LNCaP clone FGC (cell line): Measurements from ENCODE around the gene TAF3.

Source experiments
- DNase-seq: peaks from one replicate; pipeline ENCODE4 v3.0.0-alpha.2; 2011; ENCODE audit warnings: low read depth
- H3K4me3 ChIP-seq: 2 replicates; pipeline ENCODE4 v1.5.1; 2011; ENCODE audit warnings: mild to moderate bottlenecking, low read depth, low read length, control low read depth
- TF ChIP-seq, protein P1 (sequence below): IDR thresholded peaks from 2 replicates; pipeline ENCODE4 v1.5.1; 2012; ENCODE audit warnings: mild to moderate bottlenecking; ENCODE audit not compliant: control insufficient read depth, insufficient read depth; ENCODE audit errors: extremely low read depth

Gene TAF3

DNA sequence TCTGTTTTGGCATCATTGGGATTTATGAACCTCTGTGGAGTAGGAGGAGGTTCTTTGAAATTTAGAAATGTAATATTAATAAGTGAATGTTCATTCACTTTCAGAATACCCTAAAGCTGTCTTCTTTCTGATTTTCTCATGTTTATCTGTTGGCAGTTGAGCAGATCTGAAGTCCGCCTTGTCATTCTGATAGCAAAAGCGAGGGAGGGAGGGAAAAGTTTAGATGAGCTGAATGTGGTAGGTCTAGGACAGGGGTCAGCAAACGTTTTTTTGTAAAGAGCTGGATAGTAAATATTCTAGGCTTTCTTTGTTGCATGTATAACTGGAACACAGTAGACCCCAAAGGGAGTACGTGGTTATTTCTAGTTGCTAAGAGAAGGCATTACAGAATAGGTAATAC lies 141.8 kb downstream of the TAF3 start:
- no peak overlapping the region for H3K4me3 ChIP-seq
- no peak for DNase-seq
- TF ChIP-seq, protein P1, sequence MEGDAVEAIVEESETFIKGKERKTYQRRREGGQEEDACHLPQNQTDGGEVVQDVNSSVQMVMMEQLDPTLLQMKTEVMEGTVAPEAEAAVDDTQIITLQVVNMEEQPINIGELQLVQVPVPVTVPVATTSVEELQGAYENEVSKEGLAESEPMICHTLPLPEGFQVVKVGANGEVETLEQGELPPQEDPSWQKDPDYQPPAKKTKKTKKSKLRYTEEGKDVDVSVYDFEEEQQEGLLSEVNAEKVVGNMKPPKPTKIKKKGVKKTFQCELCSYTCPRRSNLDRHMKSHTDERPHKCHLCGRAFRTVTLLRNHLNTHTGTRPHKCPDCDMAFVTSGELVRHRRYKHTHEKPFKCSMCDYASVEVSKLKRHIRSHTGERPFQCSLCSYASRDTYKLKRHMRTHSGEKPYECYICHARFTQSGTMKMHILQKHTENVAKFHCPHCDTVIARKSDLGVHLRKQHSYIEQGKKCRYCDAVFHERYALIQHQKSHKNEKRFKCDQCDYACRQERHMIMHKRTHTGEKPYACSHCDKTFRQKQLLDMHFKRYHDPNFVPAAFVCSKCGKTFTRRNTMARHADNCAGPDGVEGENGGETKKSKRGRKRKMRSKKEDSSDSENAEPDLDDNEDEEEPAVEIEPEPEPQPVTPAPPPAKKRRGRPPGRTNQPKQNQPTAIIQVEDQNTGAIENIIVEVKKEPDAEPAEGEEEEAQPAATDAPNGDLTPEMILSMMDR: no peak

- H3K4me3 ChIP-seq: no peak overlapping the region
- TF ChIP-seq, protein P1: no peak
- no peak for DNase-seq
These were observed 144.3 kb downstream of the TAF3 start for GRCh38 chr10:7962592-7962991.

- no peak overlapping the region for H3K4me3 ChIP-seq
- TF ChIP-seq, protein P1: no peak
- no peak for DNase-seq
These were observed 147.2 kb downstream of the TAF3 start for GRCh38 chr10:7965457-7965856.

- no peak for DNase-seq
- TF ChIP-seq, protein P1: no peak
- H3K4me3 ChIP-seq: no peak overlapping the region
These were observed 148.7 kb downstream of the TAF3 start for GRCh38 chr10:7967035-7967434.

GRCh38 chr10:7968510-7969112 lies 150.3 kb downstream of the TAF3 start:
- no peak for DNase-seq
- no peak overlapping the region for H3K4me3 ChIP-seq
- TF ChIP-seq, protein P1: no peak

GRCh38 chr10:7969623-7970022 lies 151.3 kb downstream of the TAF3 start:
- no peak for DNase-seq
- TF ChIP-seq, protein P1: no peak
- H3K4me3 ChIP-seq: no peak overlapping the region

DNA sequence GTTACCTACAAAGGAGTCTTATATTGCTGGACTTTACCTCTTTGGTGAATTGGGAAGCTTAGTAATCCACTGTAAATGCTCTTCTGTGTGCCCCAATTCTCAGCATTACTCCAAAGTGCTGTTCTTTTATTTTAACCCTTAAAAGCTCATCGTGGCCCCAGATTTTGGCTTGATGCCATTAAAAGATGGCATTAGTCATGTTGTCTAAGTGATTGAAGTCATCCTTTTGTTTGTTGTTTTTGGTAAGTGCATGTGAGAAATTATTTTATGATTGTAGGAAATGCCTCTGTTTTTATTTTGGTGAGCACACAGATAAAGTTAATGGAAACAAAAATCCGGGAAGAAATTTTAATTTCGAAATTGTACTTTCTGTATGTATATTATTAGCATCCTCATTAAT lies 153.6 kb downstream of the TAF3 start:
- no peak overlapping the region for H3K4me3 ChIP-seq
- DNase-seq: no peak
- TF ChIP-seq, protein P1: no peak
